Neuronal stem cell (in vitro differentiated cells): Measurements from ENCODE around the gene CNTNAP2.

Source experiments
- DNase-seq: peaks from one replicate; pipeline ENCODE4 v3.0.0-alpha.2; 2013; ENCODE audit warnings: low spot score
- H2AFZ ChIP-seq: one replicate; pipeline ENCODE4 v1.6.1; 2013; ENCODE audit warnings: mild to moderate bottlenecking, low read length, inconsistent platforms
- H2AK5ac ChIP-seq: 2 replicates; pipeline ENCODE4 v1.6.1; 2013; ENCODE audit warnings: low read depth, mild to moderate bottlenecking, inconsistent platforms, low read length, moderate library complexity, mixed read lengths
- H2BK120ac ChIP-seq: 2 replicates; pipeline ENCODE4 v1.6.1; 2013; ENCODE audit warnings: low read depth, mild to moderate bottlenecking, inconsistent platforms, low read length, moderate library complexity, mixed read lengths
- H2BK12ac ChIP-seq: one replicate; pipeline ENCODE4 v1.6.1; 2013; ENCODE audit warnings: low read length, inconsistent platforms
- H2BK15ac ChIP-seq: 2 replicates; pipeline ENCODE4 v1.6.1; 2013; ENCODE audit warnings: mild to moderate bottlenecking, low read length, inconsistent platforms, mixed read lengths
- H2BK5ac ChIP-seq: one replicate; pipeline ENCODE4 v1.6.1; 2013; ENCODE audit warnings: inconsistent platforms, mild to moderate bottlenecking, low read length, moderate library complexity
- H3K14ac ChIP-seq: one replicate; pipeline ENCODE4 v1.6.1; 2013; ENCODE audit warnings: low read length, inconsistent platforms
- H3K18ac ChIP-seq: 2 replicates; pipeline ENCODE4 v1.6.1; 2013; ENCODE audit warnings: low read length, inconsistent platforms
- H3K23ac ChIP-seq: 2 replicates; pipeline ENCODE4 v1.6.1; 2013; ENCODE audit warnings: low read depth, mild to moderate bottlenecking, mixed read lengths, low read length, inconsistent platforms; ENCODE audit not compliant: poor library complexity
- H3K27ac ChIP-seq: replicated peaks from 3 replicates; pipeline ENCODE4 v1.5.1; 2013; ENCODE audit warnings: low read length, inconsistent platforms
- H3K27me3 ChIP-seq, 3 experiments: 2 replicates each; pipeline ENCODE4 v1.6.1; 2013; ENCODE audit warnings: low read length in 3 of 3, mild to moderate bottlenecking in 2 of 3, inconsistent platforms in 1 of 3, low read depth in 1 of 3, mixed read lengths in 1 of 3, moderate library complexity in 1 of 3; ENCODE audit not compliant: control insufficient read depth in 3 of 3, insufficient read depth in 3 of 3
- H3K36me3 ChIP-seq, 2 donors: replicated peaks in 1 of 2; 2 replicates each; pipeline ENCODE4 v1.6.1; 2013; ENCODE audit warnings: low read length in 2 of 2; ENCODE audit not compliant: control insufficient read depth in 2 of 2, insufficient read depth in 2 of 2
- H3K4ac ChIP-seq: 2 replicates; pipeline ENCODE4 v1.6.1; 2013; ENCODE audit warnings: inconsistent platforms, mild to moderate bottlenecking, low read length, moderate library complexity
- H3K4me1 ChIP-seq, 2 donors: 1 replicate in 1 of 2; 2 replicates in 1 of 2; pipeline ENCODE4 v1.6.1; 2013; ENCODE audit warnings: low read length in 2 of 2, low read depth in 1 of 2; ENCODE audit not compliant: control insufficient read depth in 2 of 2, insufficient read depth in 1 of 2
- H3K4me2 ChIP-seq: one replicate; pipeline ENCODE4 v1.6.1; 2013; ENCODE audit warnings: mild to moderate bottlenecking, low read length, inconsistent platforms; ENCODE audit not compliant: insufficient read depth, poor library complexity, severe bottlenecking
- H3K4me3 ChIP-seq, 2 donors: 2 replicates each; pipeline ENCODE4 v1.5.1; 2013; ENCODE audit warnings: low read length in 2 of 2, mild to moderate bottlenecking in 2 of 2, inconsistent platforms in 1 of 2, moderate library complexity in 1 of 2
- H3K79me1 ChIP-seq: one replicate; pipeline ENCODE4 v1.6.1; 2013; ENCODE audit warnings: low read depth, mild to moderate bottlenecking, inconsistent platforms, low read length, moderate library complexity
- H3K9ac ChIP-seq: one replicate; pipeline ENCODE4 v1.6.1; 2013; ENCODE audit warnings: mild to moderate bottlenecking, low read depth, low read length, inconsistent platforms; ENCODE audit not compliant: poor library complexity
- H3K9me3 ChIP-seq, 2 donors: replicated peaks in 1 of 2; 2 replicates each; pipeline versions ENCODE3 to v1.6.1; 2013; ENCODE audit warnings: low read length in 2 of 2, mild to moderate bottlenecking in 2 of 2, inconsistent platforms in 1 of 2, low read depth in 1 of 2, mixed read lengths in 1 of 2, moderate library complexity in 1 of 2; ENCODE audit not compliant: control insufficient read depth in 2 of 2, insufficient read depth in 1 of 2
- H4K8ac ChIP-seq: one replicate; pipeline ENCODE4 v1.6.1; 2013; ENCODE audit warnings: low read depth, mild to moderate bottlenecking, inconsistent platforms, low read length, moderate library complexity
- H4K91ac ChIP-seq: one replicate; pipeline ENCODE4 v1.6.1; 2013; ENCODE audit warnings: low read length, low read depth, mild to moderate bottlenecking, inconsistent platforms; ENCODE audit not compliant: poor library complexity
- WGBS, 2 donors: extraction: QIAGEN DNeasy Blood & Tissue Kit; methylation state at CpG; one replicate each; pipeline ENCODE4 v1.1.7; 2013; ENCODE audit warnings: missing lambda C conversion rate in 2 of 2, mixed read lengths in 1 of 2; ENCODE audit not compliant: insufficient read length in 2 of 2, insufficient replicate concordance in 1 of 2; ENCODE audit errors: extremely low coverage in 2 of 2; 5-methylcytosine and 5-hydroxymethylcytosine counted together

Gene CNTNAP2

DNA sequence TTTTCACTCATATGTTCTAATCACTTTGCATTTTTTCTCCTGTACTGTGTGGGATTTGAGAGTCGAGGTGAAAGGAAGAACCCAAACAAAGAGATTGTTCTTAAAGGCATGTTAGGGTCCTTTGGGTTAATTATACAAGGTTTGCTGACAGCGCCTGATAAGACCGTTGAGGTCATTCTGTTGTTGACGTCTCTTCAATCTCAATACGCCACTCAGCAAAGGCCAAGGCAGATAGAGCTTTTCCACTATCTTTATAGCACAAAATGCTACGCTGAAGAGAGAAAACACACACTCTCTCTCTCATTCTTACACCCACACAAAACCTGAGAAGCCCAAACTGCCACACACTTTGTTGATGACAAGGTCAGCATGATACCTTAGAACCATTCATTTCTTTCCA is 228.7 kb downstream of the CNTNAP2 start:
- no peak overlapping the region for H3K27ac ChIP-seq
- H4K8ac ChIP-seq: no peak overlapping the region
- no peak overlapping the region for H3K4me2 ChIP-seq
- no peaks in the 10 kb centered on the region for H3K36me3 ChIP-seq
- H3K23ac ChIP-seq: no peak overlapping the region
- H2AK5ac ChIP-seq: no peak overlapping the region
- H3K4me1 ChIP-seq: no peaks in the 10 kb centered on the region
- H3K14ac ChIP-seq: no peak overlapping the region
- no peak overlapping the region for H2BK5ac ChIP-seq
- H2AFZ ChIP-seq: no peak overlapping the region
- DNase-seq: no peak
- H2BK120ac ChIP-seq: no peak overlapping the region
- no peak overlapping the region for H3K4me3 ChIP-seq
- H3K9ac ChIP-seq: no peak overlapping the region
- no CpG with 5 or more reads among the region's 6 CpGs for WGBS, 2 donors
- H4K91ac ChIP-seq: no peak overlapping the region
- H2BK12ac ChIP-seq: no peak overlapping the region
- H3K27me3 ChIP-seq: no peaks in the 10 kb centered on the region
- H3K79me1 ChIP-seq: no peaks in the 10 kb centered on the region
- no peak overlapping the region for H2BK15ac ChIP-seq
- H3K4ac ChIP-seq: no peak overlapping the region
- no peak overlapping the region for H3K18ac ChIP-seq
- H3K9me3 ChIP-seq: no peaks in the 10 kb centered on the region

DNA sequence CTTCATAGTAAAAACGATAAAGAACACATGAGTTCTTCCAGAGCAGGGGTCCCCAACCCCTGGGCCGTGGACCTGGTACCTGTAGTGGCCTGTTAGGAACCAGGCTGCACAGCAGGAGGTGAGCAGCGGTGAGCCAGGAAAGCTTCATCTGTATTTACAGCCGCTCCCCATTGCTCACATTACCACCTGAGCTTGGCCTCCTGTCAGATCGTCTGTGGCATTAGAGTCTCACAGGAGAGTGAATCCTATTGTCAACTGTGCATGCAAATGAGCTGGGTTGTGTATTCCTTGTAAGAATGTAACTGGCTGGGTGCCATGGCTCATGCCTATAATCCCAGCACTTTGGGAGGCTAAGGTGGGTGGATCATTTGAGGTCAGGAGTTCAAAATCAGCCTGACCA is 229.5 kb downstream of the CNTNAP2 start:
- Histone ChIP-seq H4K8ac (no peak overlapping the region), H3K18ac (no peak overlapping the region), H3K4me2 (no peak overlapping the region), H3K4me1 (no peaks in the 10 kb centered on the region), H3K27me3 (no peaks in the 10 kb centered on the region), H2AFZ (no peak overlapping the region), H4K91ac (no peak overlapping the region), H3K4me3 (no peak overlapping the region), H2AK5ac (no peak overlapping the region), H2BK12ac (no peak overlapping the region), H3K27ac (no peak overlapping the region), H2BK15ac (no peak overlapping the region), H3K4ac (no peak overlapping the region), H2BK5ac (no peak overlapping the region), H3K9me3 (no peaks in the 10 kb centered on the region), H3K9ac (no peak overlapping the region), H2BK120ac (no peak overlapping the region), H3K14ac (no peak overlapping the region), H3K79me1 (no peaks in the 10 kb centered on the region), H3K23ac (no peak overlapping the region), H3K36me3 (no peaks in the 10 kb centered on the region)
- no CpG with 5 or more reads among the region's 5 CpGs for WGBS, 2 donors
- no peak for DNase-seq

GRCh38 chr7:146355216-146355615 is 238.6 kb downstream of the CNTNAP2 start:
- Histone ChIP-seq H3K9me3 (no peaks in the 10 kb centered on the region), H2BK120ac (no peak overlapping the region), H3K27ac (no peak overlapping the region), H3K27me3 (no peaks in the 10 kb centered on the region), H3K4me2 (no peak overlapping the region), H3K14ac (no peak overlapping the region), H3K23ac (no peak overlapping the region), H2BK15ac (no peak overlapping the region), H3K4me3 (no peak overlapping the region), H3K9ac (no peak overlapping the region), H3K79me1 (no peaks in the 10 kb centered on the region), H3K4me1 (no peaks in the 10 kb centered on the region), H2AK5ac (no peak overlapping the region), H3K4ac (no peak overlapping the region), H2BK5ac (no peak overlapping the region), H4K8ac (no peak overlapping the region), H3K36me3 (no peaks in the 10 kb centered on the region), H3K18ac (no peak overlapping the region), H2BK12ac (no peak overlapping the region), H4K91ac (no peak overlapping the region), H2AFZ (no peak overlapping the region)
- DNase-seq: no peak
- no CpG with 5 or more reads among the region's 1 CpG for WGBS, 2 donors

DNA sequence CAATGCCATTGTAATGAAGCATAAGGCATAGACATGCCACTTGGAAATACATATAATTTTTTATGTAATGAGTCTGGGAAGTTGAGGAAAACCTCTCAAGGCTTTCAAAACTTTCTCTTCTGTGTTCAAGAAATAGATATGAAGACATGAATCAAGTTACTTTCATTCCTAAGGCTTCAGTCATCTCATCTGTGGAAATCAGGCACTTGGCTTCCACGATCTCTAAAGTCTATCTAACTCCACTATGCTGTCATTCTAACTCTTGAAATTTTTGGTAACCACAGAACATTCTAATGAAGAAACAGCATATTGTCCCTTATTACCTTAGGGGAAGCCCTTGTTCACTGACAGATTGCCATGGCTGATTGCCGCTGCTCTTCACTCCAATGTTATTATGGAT is 242.6 kb downstream of the CNTNAP2 start:
- Histone ChIP-seq H2BK5ac (no peak overlapping the region), H3K18ac (no peak overlapping the region), H2BK15ac (no peak overlapping the region), H2BK12ac (no peak overlapping the region), H3K9me3 (no peaks in the 10 kb centered on the region), H3K27ac (no peak overlapping the region), H3K4ac (no peak overlapping the region), H3K4me3 (no peak overlapping the region), H2AK5ac (no peak overlapping the region), H4K91ac (no peak overlapping the region), H3K36me3 (no peaks in the 10 kb centered on the region), H4K8ac (no peak overlapping the region), H2AFZ (no peak overlapping the region), H3K4me1 (no peaks in the 10 kb centered on the region), H3K9ac (no peak overlapping the region), H2BK120ac (no peak overlapping the region), H3K23ac (no peak overlapping the region), H3K14ac (no peak overlapping the region), H3K79me1 (no peaks in the 10 kb centered on the region), H3K27me3 (no peaks in the 10 kb centered on the region), H3K4me2 (no peak overlapping the region)
- no CpG with 5 or more reads among the region's 2 CpGs for WGBS, 2 donors
- DNase-seq: no peak
